NCI-H2196 treated with DMSO at 0.1 percent for 48 hours (cell line): ENCODE measurements around the gene VAPB.

Source experiments
- DNase-seq: peaks from one replicate; lab custom pipeline; 2025; ENCODE audit not compliant: unreplicated experiment; lab: John Stamatoyannopoulos, UW

VAPB gene

GRCh38 chr20:58458342-58459057 is 69.5 kb downstream of the VAPB start:
- no peak for DNase-seq

GRCh38 chr20:58459058-58459750 is 70.2 kb downstream of the VAPB start:
- DNase-seq = no peak

GRCh38 chr20:58461104-58461503 is 72.1 kb downstream of the VAPB start:
- no peak for DNase-seq

GRCh38 chr20:58461899-58462298 is 72.9 kb downstream of the VAPB start:
- no peak for DNase-seq

GRCh38 chr20:58463256-58463655 is 74.2 kb downstream of the VAPB start:
- DNase-seq = no peak

GRCh38 chr20:58464838-58465237 is 75.8 kb downstream of the VAPB start:
- DNase-seq = no peak

- DNase-seq = no peak
These were observed 77.2 kb downstream of the VAPB start for GRCh38 chr20:58466095-58466708.

- DNase-seq = no peak
These were observed 77.9 kb downstream of the VAPB start for GRCh38 chr20:58466729-58467571.

- no peak for DNase-seq
These were observed 78.8 kb downstream of the VAPB start for GRCh38 chr20:58467572-58468527.

- no peak for DNase-seq
These were observed 80.6 kb downstream of the VAPB start for GRCh38 chr20:58469616-58470015.

- no peak for DNase-seq
These were observed 81.5 kb downstream of the VAPB start for GRCh38 chr20:58470336-58471192.

GRCh38 chr20:58471193-58472164 is 82.5 kb downstream of the VAPB start:
- DNase-seq = no peak

GRCh38 chr20:58472273-58473018 is 83.4 kb downstream of the VAPB start:
- DNase-seq = no peak

- DNase-seq = no peak
These were observed 84.7 kb downstream of the VAPB start for GRCh38 chr20:58473453-58474425.

- DNase-seq = no peak
These were observed 86.4 kb downstream of the VAPB start for GRCh38 chr20:58475466-58475865.

GRCh38 chr20:58478141-58478805 is 89.2 kb downstream of the VAPB start:
- no peak for DNase-seq
